Measurements from ENCODE around the gene LYZ. TPM values are rescaled to one million over a fixed set of nuclear protein-coding genes. Genes with fewer than 3 reads are reported as not detected.
A peak's percentile ranks its signal among the peaks of the same experiment; 100 is the strongest.

Gene LYZ
- total RNA-seq, 1 donor from 2014 or later: 0.37 TPM

- Mint-ChIP-seq H3K36me3 (ENCODE audit: unreplicated experiment) (no peaks in the 10 kb centered on the region), H3K4me1 (ENCODE audit: low read depth, unreplicated experiment) (peaks cover 5% of the 10 kb centered on the region), H3K9me3 (ENCODE audit: unreplicated experiment) (no peaks in the 10 kb centered on the region), H3K4me3 (ENCODE audit: unreplicated experiment) (peak overlapping the region; percentile 76), H3K27me3 (ENCODE audit: unreplicated experiment) (no peaks in the 10 kb centered on the region), H3K27ac (ENCODE audit: unreplicated experiment) (no peak overlapping the region)
- no peak for DNase-seq
- no peak for TF ChIP-seq CTCF (IDR thresholded peaks at IDR 0.05; ENCODE audit: partially characterized antibody, unreplicated experiment)
Measured at GRCh38 chr12:69330475-69331473, 17.4 kb upstream of the LYZ start.

DNA sequence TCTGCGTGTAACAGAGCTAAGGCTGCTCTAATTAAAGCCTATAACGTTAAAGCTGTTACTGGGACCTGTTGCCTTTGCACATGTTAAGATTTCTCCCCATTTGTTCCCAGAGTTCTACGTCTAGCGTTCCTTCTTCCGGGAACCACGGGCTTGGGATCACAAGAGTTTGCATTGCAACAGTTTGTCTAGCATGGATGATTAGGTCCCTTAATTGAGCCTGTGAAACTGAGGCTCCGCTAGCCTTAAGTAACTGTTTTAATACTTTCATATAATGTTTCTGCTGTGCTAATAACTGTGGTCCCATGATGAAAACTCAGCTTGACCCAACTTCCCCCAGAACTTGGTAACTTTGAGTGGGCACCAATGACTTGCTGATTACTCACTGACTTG, 16.7 kb upstream of the LYZ start:
- Mint-ChIP-seq H3K4me1 (ENCODE audit: low read depth, unreplicated experiment) (peaks cover 5% of the 10 kb centered on the region), H3K9me3 (ENCODE audit: unreplicated experiment) (no peaks in the 10 kb centered on the region), H3K27ac (ENCODE audit: unreplicated experiment) (no peak overlapping the region), H3K36me3 (ENCODE audit: unreplicated experiment) (no peaks in the 10 kb centered on the region), H3K4me3 (ENCODE audit: unreplicated experiment) (peak overlapping the region; percentile 76), H3K27me3 (ENCODE audit: unreplicated experiment) (no peaks in the 10 kb centered on the region)
- no peak for TF ChIP-seq CTCF (IDR thresholded peaks at IDR 0.05; ENCODE audit: partially characterized antibody, unreplicated experiment)
- no peak for DNase-seq

- Mint-ChIP-seq H3K4me1 (ENCODE audit: low read depth, unreplicated experiment) (peaks cover 5% of the 10 kb centered on the region), H3K4me3 (ENCODE audit: unreplicated experiment) (no peak overlapping the region)
Measured at GRCh38 chr12:69331909-69332684, 16.1 kb upstream of the LYZ start.

DNA sequence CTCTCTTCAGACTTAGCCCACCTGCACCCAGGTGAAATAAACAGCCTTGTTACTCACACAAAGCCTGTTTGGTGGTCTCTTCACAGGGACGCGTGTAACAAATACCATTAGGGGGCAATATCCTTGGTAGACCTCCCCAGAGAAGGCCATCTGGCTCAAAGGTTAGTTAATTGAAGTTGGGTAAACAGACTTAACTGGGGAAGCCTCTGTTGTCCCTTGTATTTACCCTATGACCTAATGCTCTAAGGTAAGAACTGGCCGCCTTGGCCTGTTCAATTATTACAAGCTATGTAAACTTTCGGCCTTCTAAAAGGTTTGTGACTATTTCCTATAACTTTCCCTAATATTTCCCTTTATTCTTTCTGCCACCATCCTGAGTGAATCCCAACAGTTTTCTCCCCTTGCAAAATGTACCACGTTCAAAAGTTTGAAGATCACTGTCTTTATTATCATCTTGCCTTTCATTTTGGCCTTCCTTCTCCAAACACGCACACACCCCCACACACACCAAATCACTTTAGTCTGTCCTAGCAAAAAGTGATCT, 15.3 kb upstream of the LYZ start:
- TF ChIP-seq CTCF (IDR thresholded peaks at IDR 0.05; ENCODE audit: partially characterized antibody, unreplicated experiment): no peak
- H3K27me3 Mint-ChIP-seq (ENCODE audit: unreplicated experiment): no peaks in the 10 kb centered on the region
- H3K36me3 Mint-ChIP-seq (ENCODE audit: unreplicated experiment): no peaks in the 10 kb centered on the region
- H3K9me3 Mint-ChIP-seq (ENCODE audit: unreplicated experiment): no peaks in the 10 kb centered on the region
- H3K27ac Mint-ChIP-seq (ENCODE audit: unreplicated experiment): no peak overlapping the region
- H3K4me3 Mint-ChIP-seq (ENCODE audit: unreplicated experiment): no peak overlapping the region
- peaks cover 5% of the 10 kb centered on the region for H3K4me1 Mint-ChIP-seq (ENCODE audit: low read depth, unreplicated experiment)
- DNase-seq: no peak

More at GRCh38 chr12:69331909-69332684, 16.1 kb upstream of the LYZ start:
- TF ChIP-seq CTCF (IDR thresholded peaks at IDR 0.05; ENCODE audit: partially characterized antibody, unreplicated experiment): no peak
- no peak overlapping the region for H3K27ac Mint-ChIP-seq (ENCODE audit: unreplicated experiment)
- no peaks in the 10 kb centered on the region for H3K9me3 Mint-ChIP-seq (ENCODE audit: unreplicated experiment)
- no peaks in the 10 kb centered on the region for H3K36me3 Mint-ChIP-seq (ENCODE audit: unreplicated experiment)
- no peaks in the 10 kb centered on the region for H3K27me3 Mint-ChIP-seq (ENCODE audit: unreplicated experiment)
- DNase-seq: no peak

Data from glutamatergic neuron (in vitro differentiated cells).